Measurements from ENCODE around the gene MTA1.

Gene MTA1

DNA sequence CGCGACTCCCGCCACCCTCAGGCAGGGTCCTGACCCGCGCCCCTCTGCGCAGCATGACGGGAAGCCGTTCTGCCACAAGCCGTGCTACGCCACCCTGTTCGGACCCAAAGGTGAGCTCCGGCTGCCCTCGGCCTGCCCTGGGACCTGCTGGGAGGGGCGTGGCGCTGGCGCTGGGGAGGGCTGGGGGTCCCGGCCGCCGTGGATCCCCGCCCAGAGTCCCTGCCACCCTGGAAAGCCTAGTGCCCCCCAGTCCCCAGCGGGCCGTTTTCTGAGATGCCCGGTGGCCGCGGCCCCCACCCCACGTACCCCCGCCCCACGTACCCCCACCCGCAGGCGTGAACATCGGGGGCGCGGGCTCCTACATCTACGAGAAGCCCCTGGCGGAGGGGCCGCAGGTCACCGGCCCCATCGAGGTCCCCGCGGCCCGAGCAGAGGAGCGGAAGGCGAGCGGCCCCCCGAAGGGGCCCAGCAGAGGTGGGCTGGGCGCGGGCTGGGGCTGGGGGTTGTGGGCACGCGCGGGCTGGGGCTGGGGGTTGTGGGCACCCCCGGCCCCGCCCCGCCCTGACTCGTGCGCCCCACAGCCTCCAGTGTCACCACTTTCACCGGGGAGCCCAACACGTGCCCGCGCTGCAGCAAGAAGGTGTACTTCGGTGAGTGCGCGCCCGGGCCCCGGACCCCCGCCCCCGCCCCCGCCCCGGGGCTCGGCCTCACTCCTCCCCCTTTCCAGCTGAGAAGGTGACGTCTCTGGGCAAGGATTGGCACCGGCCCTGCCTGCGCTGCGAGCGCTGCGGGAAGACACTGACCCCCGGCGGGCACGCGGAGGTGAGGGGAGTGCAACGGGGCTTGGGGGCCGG, 59.0 kb downstream of the MTA1 start:
- no peak for DNase-seq

- DNase-seq, result no peak
Measured at GRCh38 chr14:105479431-105480158, 60.0 kb downstream of the MTA1 start.

DNA sequence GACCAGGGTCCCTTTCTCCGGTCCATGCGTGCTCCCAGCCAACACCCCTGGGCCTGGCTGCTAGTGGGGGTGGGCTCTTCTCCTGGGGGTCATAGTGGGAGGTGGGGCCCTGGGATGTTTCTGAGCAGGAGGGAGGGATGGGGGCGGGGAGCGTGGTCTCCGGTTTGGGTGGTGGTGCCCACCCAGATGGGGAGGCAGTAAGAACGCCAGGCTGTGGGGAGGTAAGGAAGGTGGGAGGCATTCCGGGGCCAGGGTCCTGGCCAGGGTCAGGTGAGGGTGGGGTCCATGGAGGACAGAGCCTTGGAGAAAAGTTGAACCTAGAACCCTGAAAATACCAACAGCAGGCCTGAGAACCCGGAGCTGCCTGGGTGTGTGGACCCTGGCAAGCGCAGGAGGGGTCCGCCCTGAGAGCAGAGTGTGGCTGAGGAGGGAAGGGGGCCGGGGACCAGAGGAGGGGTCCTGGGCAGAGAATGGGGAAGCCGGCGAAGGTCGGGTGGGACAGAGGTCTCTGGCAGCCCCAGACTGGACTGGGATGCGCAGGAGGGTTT, 60.6 kb downstream of the MTA1 start:
- no peak for DNase-seq

- peak; percentile 95 to 96 for DNase-seq
Measured at GRCh38 chr14:105480807-105481801, 61.5 kb downstream of the MTA1 start.

DNA sequence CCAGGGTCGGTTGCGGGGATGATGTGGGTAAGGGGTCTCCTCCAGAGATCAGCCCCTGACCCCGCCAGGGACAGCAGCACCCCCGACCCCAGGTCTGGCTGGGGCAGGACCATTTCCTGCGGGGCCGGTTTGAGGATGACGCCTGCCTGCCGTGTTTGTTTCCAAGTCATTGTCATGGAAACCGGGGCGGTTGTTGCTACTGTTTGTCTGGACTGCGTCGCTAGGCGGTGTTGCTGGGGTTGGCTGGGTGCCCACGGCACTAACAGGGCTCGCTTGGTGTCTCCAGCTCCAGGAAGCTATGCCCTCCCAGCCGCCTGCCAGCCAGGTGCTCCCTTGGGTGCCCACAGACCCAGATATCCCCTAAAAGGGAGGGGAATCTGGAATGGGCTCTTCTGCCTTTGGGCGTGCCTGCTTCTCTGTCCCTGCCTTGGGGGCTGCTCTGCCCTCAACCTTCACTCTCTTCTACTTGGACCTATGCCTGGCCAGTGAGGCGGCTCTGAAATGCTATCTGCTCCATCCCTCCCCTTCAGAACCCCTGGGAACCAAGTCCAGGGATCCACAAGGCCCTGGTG, 62.3 kb downstream of the MTA1 start:
- peak; percentile 85 to 89 for DNase-seq

DNA sequence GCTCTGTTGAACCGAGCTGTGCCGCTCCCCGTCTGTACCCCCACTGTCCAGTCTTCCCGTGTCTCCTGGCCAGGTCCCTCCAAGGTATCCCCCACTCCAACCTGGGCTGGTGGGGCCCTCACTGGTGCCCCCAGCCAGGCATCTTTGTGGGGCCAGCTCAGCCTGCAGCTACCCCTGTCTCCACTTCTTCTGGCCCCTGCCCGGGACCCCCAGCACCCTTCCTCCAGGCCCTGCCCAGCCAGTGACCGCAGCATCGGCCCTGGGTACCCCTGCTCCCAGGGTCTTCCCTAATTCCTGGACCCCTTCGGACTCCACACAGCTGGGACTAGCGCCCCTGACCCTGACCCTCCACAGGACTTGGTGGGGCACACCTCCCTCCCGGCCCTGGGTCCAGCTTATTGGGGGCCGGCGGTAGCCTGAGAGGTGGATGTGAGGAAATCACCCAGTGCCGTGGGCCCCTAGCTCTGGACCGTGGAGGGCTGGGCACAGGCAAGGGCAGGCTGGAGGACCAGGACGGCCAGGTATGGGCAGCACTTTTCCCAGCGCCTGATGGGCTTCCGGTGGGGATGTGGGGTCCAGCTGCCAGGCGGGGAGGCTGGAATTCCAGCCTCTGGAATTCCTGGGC, 63.0 kb downstream of the MTA1 start:
- DNase-seq, result no peak

DNA sequence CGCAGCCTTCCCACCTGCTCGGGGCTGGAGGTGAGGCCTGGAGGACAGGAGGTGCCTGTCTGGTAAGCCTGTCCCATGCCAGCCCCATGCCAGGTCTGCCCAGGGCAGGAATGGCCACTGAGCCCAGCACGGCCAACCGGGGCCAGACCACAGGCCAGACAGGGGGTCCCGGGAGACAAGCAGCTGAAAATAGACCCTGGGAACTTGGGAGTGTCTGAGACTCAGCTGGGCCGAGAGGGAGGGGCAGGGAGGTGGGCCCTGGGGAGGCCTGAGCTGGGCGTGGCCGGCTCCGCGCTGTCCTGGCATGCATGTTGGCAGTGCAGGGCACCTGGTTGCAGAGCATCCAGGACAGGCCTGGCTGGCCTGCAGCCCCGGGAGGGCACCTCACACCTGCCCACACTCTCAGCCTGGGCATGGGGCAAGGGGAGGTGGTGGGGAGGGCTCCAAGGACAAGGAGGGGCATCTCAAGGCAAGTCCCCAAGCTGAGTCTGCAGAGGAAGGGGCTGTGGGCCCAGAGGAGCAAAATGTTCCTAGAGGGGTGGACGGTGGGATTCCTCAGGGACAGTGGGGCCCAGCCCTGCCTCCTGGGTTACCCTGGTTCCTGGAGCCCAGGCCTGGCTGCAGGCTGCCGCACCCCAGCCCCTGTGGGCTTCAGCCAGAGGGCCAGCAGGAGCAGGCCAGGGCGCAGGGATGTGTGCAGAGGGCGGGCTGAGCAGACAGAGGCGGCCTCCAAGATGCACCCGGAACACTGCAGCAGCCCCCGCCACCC, 63.9 kb downstream of the MTA1 start:
- DNase-seq, result no peak

DNA sequence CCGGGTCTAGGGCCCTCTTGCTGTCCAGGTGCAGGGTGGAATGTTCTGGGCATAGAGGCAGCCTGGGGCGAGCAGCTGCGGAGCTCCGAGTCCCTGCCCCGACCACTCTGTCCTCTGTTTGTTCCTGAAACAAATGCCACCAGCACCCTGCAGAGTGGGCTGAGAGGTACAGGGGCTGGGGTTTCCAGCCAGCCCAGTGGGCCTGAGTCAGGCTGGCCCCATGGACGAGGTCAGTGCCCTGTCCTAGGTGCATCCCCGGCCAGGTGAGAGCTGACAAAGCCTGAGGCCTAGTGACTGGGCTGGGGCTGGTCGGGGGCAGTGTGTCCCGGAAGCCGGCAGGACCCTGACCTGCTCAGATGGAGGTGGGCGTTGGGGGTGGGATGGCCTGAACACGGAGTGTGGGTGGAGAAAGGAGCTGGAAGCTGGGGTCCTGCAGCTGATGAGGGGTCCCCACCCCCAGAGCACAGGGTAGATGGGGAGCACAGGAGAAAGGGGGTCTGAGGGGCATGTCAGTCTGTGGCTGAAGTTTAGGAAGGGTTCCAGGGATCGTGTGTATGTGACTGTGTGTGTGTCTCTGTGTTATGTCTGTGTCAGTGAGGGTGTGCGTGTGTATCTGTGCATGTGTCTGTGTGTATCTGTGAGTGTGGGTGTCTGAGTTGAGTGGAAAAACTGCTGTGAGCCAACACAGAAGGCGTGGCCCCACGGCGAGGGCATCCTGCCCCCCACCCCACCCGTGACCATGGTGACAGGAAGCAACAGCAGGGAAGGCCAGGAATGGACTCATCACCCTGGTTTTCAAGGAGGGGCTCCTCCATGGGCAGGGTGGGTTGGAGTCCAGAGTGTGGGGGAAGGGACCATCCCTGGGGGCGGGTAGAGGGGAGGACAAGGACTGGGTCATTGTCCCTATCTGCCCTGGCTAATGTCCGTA, 64.7 kb downstream of the MTA1 start:
- no peak for DNase-seq

GRCh38 chr14:105484997-105485393, 65.4 kb downstream of the MTA1 start:
- DNase-seq, result no peak

GRCh38 chr14:105485739-105486162, 66.1 kb downstream of the MTA1 start:
- DNase-seq, result no peak

DNA sequence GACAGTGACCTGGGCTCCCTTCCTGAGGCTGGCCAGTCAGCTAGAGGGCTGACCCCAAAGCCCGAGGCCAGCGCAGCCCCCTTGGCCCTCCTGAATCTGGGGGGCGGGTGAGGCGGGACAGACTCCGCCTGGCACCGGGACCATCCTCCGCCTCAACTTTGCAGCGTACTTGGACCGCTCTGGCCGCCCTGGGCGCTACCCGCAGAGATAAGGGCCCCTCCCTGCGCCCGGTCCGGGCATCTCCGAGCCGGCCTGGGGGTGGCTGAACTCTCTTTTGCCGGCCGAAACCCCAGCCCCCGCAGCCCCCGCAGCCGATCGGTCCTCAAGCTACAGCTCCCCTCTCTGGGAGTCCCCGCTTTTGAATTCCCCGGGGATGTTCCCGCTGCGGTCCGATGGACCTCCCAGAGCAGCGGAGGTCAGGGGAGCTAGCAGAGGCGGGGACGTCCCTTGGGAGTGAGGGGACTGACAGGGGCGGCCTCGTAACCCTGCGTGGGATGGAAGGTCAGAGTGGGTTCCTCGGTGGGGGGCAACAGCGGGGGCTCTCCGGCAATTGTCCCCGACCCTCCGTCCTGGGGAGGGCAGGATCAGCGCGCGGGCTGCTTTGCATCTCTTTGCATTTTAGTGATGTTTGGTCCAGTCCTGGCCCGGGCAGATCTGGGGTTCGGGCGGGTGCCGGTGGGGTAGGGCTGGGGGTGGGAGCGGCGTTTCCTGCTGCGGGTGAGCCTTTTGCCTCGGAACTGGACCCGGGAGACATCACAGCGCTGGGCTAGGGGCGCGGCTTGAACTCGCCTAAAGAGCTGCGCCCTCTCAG, 66.7 kb downstream of the MTA1 start, which contains the start of gene CRIP1:
CRIP1 (plus strand) TSS at position 724 of the 811 bp plus-strand sequence. CDS start 374 bp downstream, outside the sequence.
- DNase-seq, result no peak

GRCh38 chr14:105486974-105487448, 67.4 kb downstream of the MTA1 start:
- DNase-seq, result peak in 1 of 2 donors; percentile 60

GRCh38 chr14:105487449-105487985, 67.9 kb downstream of the MTA1 start:
- no peak for DNase-seq

DNA sequence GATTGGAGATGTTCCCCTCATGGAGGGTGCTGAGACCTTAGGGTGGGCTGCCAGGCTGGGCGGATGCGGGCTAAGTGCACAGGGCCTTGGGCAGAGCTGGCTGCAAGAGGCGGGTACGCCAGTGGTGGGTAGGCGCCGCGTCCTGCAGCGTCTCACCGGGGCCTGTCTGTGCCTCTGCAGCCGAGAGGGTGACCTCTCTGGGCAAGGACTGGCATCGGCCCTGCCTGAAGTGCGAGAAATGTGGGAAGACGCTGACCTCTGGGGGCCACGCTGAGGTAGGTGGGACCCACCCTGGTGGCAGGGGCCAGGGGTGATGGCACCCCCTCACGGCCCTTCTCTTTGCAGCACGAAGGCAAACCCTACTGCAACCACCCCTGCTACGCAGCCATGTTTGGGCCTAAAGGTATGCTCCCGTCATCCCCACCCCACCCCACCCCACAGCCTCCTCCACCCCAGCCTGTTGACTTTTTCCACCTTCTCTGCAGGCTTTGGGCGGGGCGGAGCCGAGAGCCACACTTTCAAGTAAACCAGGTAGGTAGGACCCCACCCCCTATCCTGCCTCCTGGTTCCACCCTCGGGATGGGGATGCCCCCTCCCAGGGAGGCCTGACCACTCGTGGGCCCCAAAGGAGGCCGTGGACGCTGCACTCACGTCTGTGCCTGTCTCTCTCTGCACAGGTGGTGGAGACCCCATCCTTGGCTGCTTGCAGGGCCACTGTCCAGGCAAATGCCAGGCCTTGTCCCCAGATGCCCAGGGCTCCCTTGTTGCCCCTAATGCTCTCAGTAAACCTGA, 68.6 kb downstream of the MTA1 start:
- no peak for DNase-seq

DNA sequence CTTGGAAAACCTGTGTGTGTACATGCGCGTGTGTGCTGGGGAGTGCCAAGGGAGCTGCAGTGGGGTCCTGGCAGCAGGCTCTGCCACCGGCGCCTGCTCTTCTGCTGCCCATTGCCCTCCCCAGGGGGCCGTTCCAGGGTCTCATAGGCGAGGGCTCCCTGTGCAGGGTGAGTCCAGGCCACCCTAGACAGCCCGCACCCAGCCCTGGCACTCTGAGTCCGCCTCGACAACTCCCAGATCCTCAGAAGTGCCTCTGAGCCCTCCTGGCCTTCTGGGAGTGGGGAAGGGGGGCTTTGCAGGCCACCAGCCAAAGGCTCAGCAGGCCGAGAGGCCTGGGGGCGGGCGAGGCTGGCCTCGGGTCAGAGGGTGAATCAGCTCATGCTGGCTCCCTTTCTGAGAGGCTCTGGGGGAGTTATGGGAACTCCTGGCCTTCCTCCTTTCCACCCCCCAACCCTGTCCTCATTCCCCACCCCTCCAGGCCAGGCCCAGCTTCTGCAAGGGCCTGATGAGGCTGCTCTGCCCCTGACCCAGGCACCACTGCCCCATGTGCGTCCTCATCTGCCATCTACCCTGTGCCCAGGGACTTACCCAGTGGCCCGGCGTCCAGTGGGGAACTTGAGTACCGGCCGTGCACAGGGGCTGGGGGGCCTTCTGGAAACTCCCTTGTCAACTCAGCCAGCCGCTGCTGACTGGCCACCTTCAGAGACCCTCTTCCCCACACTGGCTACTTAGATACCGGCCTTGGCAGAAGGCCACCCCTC, 69.3 kb downstream of the MTA1 start:
- no peak for DNase-seq

GRCh38 chr14:105489542-105490266, 70.1 kb downstream of the MTA1 start:
- DNase-seq, result peak; percentile 72
